GM23338 (cell line): Measurements from ENCODE around the gene SYNRG. TPM values are rescaled to one million over a fixed set of nuclear protein-coding genes. Genes with fewer than 3 reads are reported as not detected.

Source experiments
- ATAC-seq: fragments of 200-7000 bp; cut with Tn5 transposase; 3 replicates; pipeline ENCODE4 v1.9.1; 2020
- DNase-seq: peaks from one replicate; pipeline ENCODE4 v3.0.0-alpha.2; 2015; ENCODE audit warnings: low spot score
- H2AFZ ChIP-seq: fragments of 200-600 bp; sonication (generic); 2 replicates; pipeline ENCODE4 v1.8.0; 2016; ENCODE audit warnings: antibody characterized with exemption, mild to moderate bottlenecking, moderate library complexity
- H3F3A ChIP-seq: fragments of 200-600 bp; sonication (generic); replicated peaks from 2 replicates; pipeline ENCODE4 v1.8.0; 2017; ENCODE audit warnings: antibody characterized with exemption, mixed run types, low read depth
- H3K27ac ChIP-seq: fragments of 200-600 bp; sonication (generic); 2 replicates; pipeline ENCODE4 v1.6.1; 2016; ENCODE audit warnings: low read depth
- H3K27me3 ChIP-seq: fragments of 200-600 bp; sonication (generic); 2 replicates; pipeline ENCODE4 v1.8.0; 2016; ENCODE audit warnings: mild to moderate bottlenecking, mixed run types, moderate library complexity; ENCODE audit not compliant: insufficient read depth
- H3K36me3 ChIP-seq: fragments of 200-600 bp; sonication (generic); 2 replicates; pipeline ENCODE4 v1.8.0; 2016; ENCODE audit warnings: mild to moderate bottlenecking; ENCODE audit not compliant: insufficient read depth
- H3K4me1 ChIP-seq: fragments of 200-600 bp; sonication (generic); 2 replicates; pipeline ENCODE4 v1.8.0; 2016; ENCODE audit warnings: mild to moderate bottlenecking, moderate library complexity; ENCODE audit not compliant: insufficient read depth
- H3K4me2 ChIP-seq: fragments of 200-600 bp; sonication (generic); 2 replicates; pipeline ENCODE4 v1.7.1; 2017; ENCODE audit warnings: mixed run types
- H3K4me3 ChIP-seq: fragments of 200-600 bp; sonication (generic); 2 replicates; pipeline ENCODE4 v1.6.1; 2016; ENCODE audit warnings: mixed run types
- H3K79me2 ChIP-seq: fragments of 200-600 bp; sonication (generic); replicated peaks from 2 replicates; pipeline ENCODE4 v1.8.0; 2017; ENCODE audit warnings: mild to moderate bottlenecking; ENCODE audit not compliant: insufficient read depth
- H3K9me2 ChIP-seq: fragments of 200-600 bp; sonication (generic); 2 replicates; pipeline ENCODE4 v1.8.0; 2017; ENCODE audit not compliant: insufficient read depth
- H4K20me1 ChIP-seq: fragments of 200-600 bp; sonication (generic); replicated peaks from 2 replicates; pipeline ENCODE4 v1.8.0; 2017; ENCODE audit warnings: mild to moderate bottlenecking; ENCODE audit not compliant: insufficient read depth
- H3K27ac Mint-ChIP-seq: 2 replicates; pipeline ENCODE4 v1.8.0; 2020; ENCODE audit warnings: inconsistent platforms, mild to moderate bottlenecking, moderate library complexity, mixed read lengths
- H3K27me3 Mint-ChIP-seq: 3 replicates; pipeline ENCODE4 v1.8.0; 2022; ENCODE audit warnings: low read depth, mild to moderate bottlenecking, moderate library complexity, mixed read lengths, inconsistent platforms; ENCODE audit not compliant: insufficient read depth, poor library complexity
- H3K36me3 Mint-ChIP-seq: 3 replicates; pipeline ENCODE4 v1.8.0; 2021; ENCODE audit warnings: low read depth, mild to moderate bottlenecking, inconsistent platforms, moderate library complexity, mixed read lengths
- H3K4me1 Mint-ChIP-seq: 3 replicates; pipeline ENCODE4 v1.8.0; 2020; ENCODE audit warnings: mild to moderate bottlenecking, inconsistent platforms, mixed read lengths
- H3K4me3 Mint-ChIP-seq: 3 replicates; pipeline ENCODE4 v1.8.0; 2021; ENCODE audit warnings: moderate library complexity, mild to moderate bottlenecking, inconsistent platforms, mixed read lengths
- H3K9me3 Mint-ChIP-seq: 3 replicates; pipeline ENCODE4 v1.8.0; 2020; ENCODE audit warnings: moderate library complexity, mild to moderate bottlenecking, inconsistent platforms, mixed read lengths
- CREB1 ChIP-seq: fragments of 250-450 bp; sonication (Bioruptor Pico); IDR thresholded peaks from 2 replicates; pipeline ENCODE4 v1.5.0; 2020; ENCODE audit warnings: low read depth, mild to moderate bottlenecking, moderate library complexity
- EZH2 ChIP-seq: fragments of 200-600 bp; sonication (generic); IDR thresholded peaks from one replicate; pipeline ENCODE4 v1.8.0; 2017; ENCODE audit warnings: antibody characterized with exemption, mild to moderate bottlenecking, low read depth; ENCODE audit not compliant: unreplicated experiment
- POLR2AphosphoS5 ChIP-seq: IDR thresholded peaks from 2 replicates; pipeline ENCODE4 v1.6.1; 2016; ENCODE audit warnings: antibody characterized with exemption, low read depth
- STAT1 ChIP-seq: IDR thresholded peaks from one replicate; pipeline ENCODE4 v1.6.1; 2016; ENCODE audit warnings: antibody characterized with exemption; ENCODE audit not compliant: unreplicated experiment
- ZNF114 ChIP-seq: fragments of 250-450 bp; sonication (Bioruptor Pico); IDR thresholded peaks from 2 replicates; pipeline ENCODE4 v1.5.0; 2020; ENCODE audit warnings: mild to moderate bottlenecking, moderate library complexity
- polyA plus RNA-seq: library from polyadenylated mRNA; unstranded; fragments of >200 nt; fragmentation: Nextera tagmentation; extraction: Ambion mirVana; gene quantifications from 2 replicates; pipeline ENCODE4 v1.2.1, GENCODE V29; 2016
- total RNA-seq: library from RNA; depleted of rRNA; stranded (reverse); fragments of >200 nt; shearing (Covaris generic); gene quantifications from 2 replicates; pipeline ENCODE4 v1.2.3, GENCODE V29; 2014
- TF ChIP-seq, protein P1 (sequence below): IDR thresholded peaks from one replicate; pipeline ENCODE4 v1.6.1; 2018; ENCODE audit warnings: antibody characterized with exemption; ENCODE audit not compliant: unreplicated experiment
- TF ChIP-seq, protein P2 (sequence below), 2 experiments: fragments of 200-600 bp in 1 of 2; sonication (generic) in 1 of 2; conservative IDR thresholded peaks; 2 replicates each; pipeline versions ENCODE4 v1.5.1 to v1.6.1; 2016 to 2017; ENCODE audit warnings: antibody characterized with exemption in 2 of 2, low read depth in 2 of 2, mild to moderate bottlenecking in 2 of 2, moderate library complexity in 1 of 2

SYNRG gene
- total and polyA plus RNA-seq, 2 experiments from 2014 or later = 18.6 to 22.6 TPM

DNA sequence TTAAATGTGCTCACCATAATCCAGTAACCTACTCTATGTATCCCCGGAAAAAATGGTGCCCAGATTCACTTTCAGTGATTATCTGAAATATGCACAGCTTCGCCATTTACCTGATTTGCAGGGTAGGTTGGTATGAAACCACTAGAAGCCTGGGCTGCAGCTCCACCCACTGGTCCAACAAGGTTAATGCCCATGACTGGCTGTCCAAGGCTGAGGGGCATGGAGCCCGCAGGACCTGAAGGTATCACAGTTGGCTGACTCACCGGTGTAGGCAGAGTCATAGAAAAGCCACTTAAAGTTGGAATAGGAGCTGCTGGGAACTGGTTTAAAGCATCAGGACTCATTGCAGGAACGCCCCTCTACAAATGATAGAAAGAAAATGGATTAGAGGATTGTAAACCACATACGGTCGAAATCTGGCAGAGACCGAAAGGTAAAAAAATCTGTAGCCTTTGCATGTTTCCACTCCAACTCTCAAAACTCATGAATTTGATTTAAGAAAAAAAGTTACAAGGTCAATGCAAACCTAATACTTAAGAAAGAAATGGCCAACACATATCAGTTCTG, 38.6 kb downstream of the SYNRG start:
- peak; percentile 98 for ATAC-seq
- peaks cover 51% of the 10 kb centered on the region for H3K36me3 Mint-ChIP-seq
- no peaks in the 10 kb centered on the region for H3K4me1 Mint-ChIP-seq

DNA sequence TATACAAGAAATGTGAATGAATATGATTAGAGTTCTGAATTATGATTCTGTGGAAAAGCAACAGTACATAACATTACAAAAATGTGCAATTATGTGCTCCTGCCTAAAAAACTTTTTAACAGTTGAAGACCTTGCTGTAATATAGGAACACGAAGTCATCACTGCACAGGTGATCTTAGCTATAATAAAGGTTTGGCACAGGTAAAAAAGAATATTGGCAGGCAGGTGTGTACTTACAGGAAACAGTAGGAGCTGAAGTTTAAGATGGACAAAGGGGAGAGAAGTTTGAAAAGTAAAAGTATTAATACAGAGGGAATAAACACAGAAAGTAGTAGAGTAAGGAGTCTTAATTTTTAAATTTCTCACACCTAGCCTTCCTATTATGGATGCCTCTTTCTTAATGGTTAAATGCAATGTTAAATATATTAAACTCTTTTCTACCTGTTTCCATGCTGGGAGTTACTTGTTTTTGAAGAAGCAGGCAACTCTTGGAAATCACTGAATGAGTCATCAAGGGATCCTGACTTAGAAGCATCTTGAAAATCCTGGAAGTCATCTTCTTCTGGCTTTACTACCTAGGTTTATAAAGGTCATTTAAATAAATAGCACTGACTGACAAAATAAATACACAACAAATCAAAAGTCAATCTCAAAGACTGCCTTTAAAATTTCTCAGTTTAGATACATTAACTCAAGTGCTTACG, 40.7 kb downstream of the SYNRG start:
- H3K4me3 ChIP-seq = no peak overlapping the region
- H3K36me3 ChIP-seq = peaks cover 30% of the 10 kb centered on the region; the same call in 1 of the 2 replicates
- H3K9me2 ChIP-seq = peaks cover 3% of the 10 kb centered on the region; the same call in 1 of the 2 replicates
- no peak overlapping the region for H3K4me2 ChIP-seq
- no peaks in the 10 kb centered on the region for H3F3A ChIP-seq
- DNase-seq (no peak), ATAC-seq (no peak)
- no peak overlapping the region for H3K4me3 Mint-ChIP-seq
- TF ChIP-seq ZNF114 (CRISPR knock-in tag) (no peak), POLR2AphosphoS5 (no peak)
- TF ChIP-seq, protein P1, sequence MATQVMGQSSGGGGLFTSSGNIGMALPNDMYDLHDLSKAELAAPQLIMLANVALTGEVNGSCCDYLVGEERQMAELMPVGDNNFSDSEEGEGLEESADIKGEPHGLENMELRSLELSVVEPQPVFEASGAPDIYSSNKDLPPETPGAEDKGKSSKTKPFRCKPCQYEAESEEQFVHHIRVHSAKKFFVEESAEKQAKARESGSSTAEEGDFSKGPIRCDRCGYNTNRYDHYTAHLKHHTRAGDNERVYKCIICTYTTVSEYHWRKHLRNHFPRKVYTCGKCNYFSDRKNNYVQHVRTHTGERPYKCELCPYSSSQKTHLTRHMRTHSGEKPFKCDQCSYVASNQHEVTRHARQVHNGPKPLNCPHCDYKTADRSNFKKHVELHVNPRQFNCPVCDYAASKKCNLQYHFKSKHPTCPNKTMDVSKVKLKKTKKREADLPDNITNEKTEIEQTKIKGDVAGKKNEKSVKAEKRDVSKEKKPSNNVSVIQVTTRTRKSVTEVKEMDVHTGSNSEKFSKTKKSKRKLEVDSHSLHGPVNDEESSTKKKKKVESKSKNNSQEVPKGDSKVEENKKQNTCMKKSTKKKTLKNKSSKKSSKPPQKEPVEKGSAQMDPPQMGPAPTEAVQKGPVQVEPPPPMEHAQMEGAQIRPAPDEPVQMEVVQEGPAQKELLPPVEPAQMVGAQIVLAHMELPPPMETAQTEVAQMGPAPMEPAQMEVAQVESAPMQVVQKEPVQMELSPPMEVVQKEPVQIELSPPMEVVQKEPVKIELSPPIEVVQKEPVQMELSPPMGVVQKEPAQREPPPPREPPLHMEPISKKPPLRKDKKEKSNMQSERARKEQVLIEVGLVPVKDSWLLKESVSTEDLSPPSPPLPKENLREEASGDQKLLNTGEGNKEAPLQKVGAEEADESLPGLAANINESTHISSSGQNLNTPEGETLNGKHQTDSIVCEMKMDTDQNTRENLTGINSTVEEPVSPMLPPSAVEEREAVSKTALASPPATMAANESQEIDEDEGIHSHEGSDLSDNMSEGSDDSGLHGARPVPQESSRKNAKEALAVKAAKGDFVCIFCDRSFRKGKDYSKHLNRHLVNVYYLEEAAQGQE = no peak
- TF ChIP-seq, protein P2, sequence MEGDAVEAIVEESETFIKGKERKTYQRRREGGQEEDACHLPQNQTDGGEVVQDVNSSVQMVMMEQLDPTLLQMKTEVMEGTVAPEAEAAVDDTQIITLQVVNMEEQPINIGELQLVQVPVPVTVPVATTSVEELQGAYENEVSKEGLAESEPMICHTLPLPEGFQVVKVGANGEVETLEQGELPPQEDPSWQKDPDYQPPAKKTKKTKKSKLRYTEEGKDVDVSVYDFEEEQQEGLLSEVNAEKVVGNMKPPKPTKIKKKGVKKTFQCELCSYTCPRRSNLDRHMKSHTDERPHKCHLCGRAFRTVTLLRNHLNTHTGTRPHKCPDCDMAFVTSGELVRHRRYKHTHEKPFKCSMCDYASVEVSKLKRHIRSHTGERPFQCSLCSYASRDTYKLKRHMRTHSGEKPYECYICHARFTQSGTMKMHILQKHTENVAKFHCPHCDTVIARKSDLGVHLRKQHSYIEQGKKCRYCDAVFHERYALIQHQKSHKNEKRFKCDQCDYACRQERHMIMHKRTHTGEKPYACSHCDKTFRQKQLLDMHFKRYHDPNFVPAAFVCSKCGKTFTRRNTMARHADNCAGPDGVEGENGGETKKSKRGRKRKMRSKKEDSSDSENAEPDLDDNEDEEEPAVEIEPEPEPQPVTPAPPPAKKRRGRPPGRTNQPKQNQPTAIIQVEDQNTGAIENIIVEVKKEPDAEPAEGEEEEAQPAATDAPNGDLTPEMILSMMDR (conservative IDR thresholded peaks at IDR 0.05; ENCODE audit: low read depth in 2 of 2) = no peak
- H3K27ac Mint-ChIP-seq = no peak overlapping the region
- H4K20me1 ChIP-seq = no peaks in the 10 kb centered on the region
- no peak overlapping the region for H3K27ac ChIP-seq
- H3K27me3 ChIP-seq = no peaks in the 10 kb centered on the region
- H3K79me2 ChIP-seq = no peaks in the 10 kb centered on the region
- peaks cover 11% of the 10 kb centered on the region for H3K9me3 Mint-ChIP-seq
- no peaks in the 10 kb centered on the region for H3K4me1 Mint-ChIP-seq
- H3K4me1 ChIP-seq = no peaks in the 10 kb centered on the region
- H3K36me3 Mint-ChIP-seq = peaks cover 57% of the 10 kb centered on the region
- no peak overlapping the region for H2AFZ ChIP-seq
- peaks cover 5% of the 10 kb centered on the region for H3K27me3 Mint-ChIP-seq

More for the DNA sequence above, 38.6 kb downstream of the SYNRG start:
- Histone ChIP-seq H4K20me1 (no peaks in the 10 kb centered on the region), H3K79me2 (no peaks in the 10 kb centered on the region), H3K4me2 (no peak overlapping the region), H3K4me1 (no peaks in the 10 kb centered on the region), H3K36me3 (peaks cover 28% of the 10 kb centered on the region; the same call in 1 of the 2 replicates), H3K27me3 (no peaks in the 10 kb centered on the region), H3K4me3 (no peak overlapping the region), H3K9me2 (no peaks in the 10 kb centered on the region), H3F3A (no peaks in the 10 kb centered on the region), H3K27ac (no peak overlapping the region), H2AFZ (no peak overlapping the region)
- Mint-ChIP-seq H3K27me3 (peaks cover 1% of the 10 kb centered on the region), H3K27ac (no peak overlapping the region), H3K9me3 (no peaks in the 10 kb centered on the region; the same call in 2 of the 3 replicates), H3K4me3 (no peak overlapping the region)
- DNase-seq = peak; percentile 83
- TF ChIP-seq STAT1 (no peak), EZH2 (no peak), ZNF114 (CRISPR knock-in tag) (no peak), CREB1 (no peak)
- TF ChIP-seq, protein P2 (conservative IDR thresholded peaks at IDR 0.05; ENCODE audit: low read depth in 2 of 2) = peak; percentile 82 to 88
- TF ChIP-seq, protein P1 = no peak
